Ascending aorta (tissue), 2 donors: Measurements from ENCODE around the gene MAP3K7CL. TPM values are rescaled to one million over a fixed set of nuclear protein-coding genes. Genes with fewer than 3 reads are reported as not detected.

Experiments
- DNase-seq, 2 donors: peaks; one replicate each; pipeline ENCODE4 v3.0.0-alpha.2; 2019; ENCODE audit warnings: low spot score in 2 of 2
- H3K27ac ChIP-seq, 2 donors: fragments of 200-600 bp; sonication (generic); one replicate each; pipeline ENCODE4 v1.5.1; 2016 to 2017; ENCODE audit warnings: mild to moderate bottlenecking in 1 of 2
- H3K27me3 ChIP-seq: fragments of 200-600 bp; sonication (generic); one replicate; pipeline ENCODE4 v1.5.1; 2017
- H3K36me3 ChIP-seq, 2 donors: fragments of 200-600 bp; sonication (generic); one replicate each; pipeline ENCODE4 v1.5.1; 2016
- H3K4me1 ChIP-seq, 2 donors: fragments of 200-600 bp; sonication (generic); one replicate each; pipeline ENCODE4 v1.5.1; 2016 to 2017; ENCODE audit warnings: mild to moderate bottlenecking in 1 of 2
- H3K4me3 ChIP-seq, 2 donors: fragments of 200-600 bp; sonication (generic); one replicate each; pipeline ENCODE4 v1.5.1; 2016 to 2017; ENCODE audit warnings: mild to moderate bottlenecking in 1 of 2
- H3K9me3 ChIP-seq, 2 donors: fragments of 200-600 bp; sonication (generic); one replicate each; pipeline ENCODE4 v1.5.1; 2016
- intact Hi-C: fragments of 100-400 bp; cut with DNase I; formaldehyde crosslinking; loops from one replicate; pipeline ENCODE4 v1.15.1; 2023
- total RNA-seq: library from RNA; depleted of rRNA; stranded (reverse); fragments of >200 nt; gene quantifications from one replicate; pipeline ENCODE4 v1.1.0, GENCODE V29; 2016
- TF ChIP-seq, protein P1 (sequence below), 3 experiments: fragments of 200-600 bp in 2 of 3; fragments of 450-650 bp in 1 of 3; sonication (generic) in 2 of 3; IDR thresholded peaks; one replicate each; pipeline ENCODE4 v1.5.1; 2016 to 2019; ENCODE audit warnings: antibody characterized with exemption in 3 of 3, mild to moderate bottlenecking in 1 of 3, moderate library complexity in 1 of 3

The MAP3K7CL gene
- total RNA-seq, 1 donor from 2014 or later, result 6.9 TPM

DNA sequence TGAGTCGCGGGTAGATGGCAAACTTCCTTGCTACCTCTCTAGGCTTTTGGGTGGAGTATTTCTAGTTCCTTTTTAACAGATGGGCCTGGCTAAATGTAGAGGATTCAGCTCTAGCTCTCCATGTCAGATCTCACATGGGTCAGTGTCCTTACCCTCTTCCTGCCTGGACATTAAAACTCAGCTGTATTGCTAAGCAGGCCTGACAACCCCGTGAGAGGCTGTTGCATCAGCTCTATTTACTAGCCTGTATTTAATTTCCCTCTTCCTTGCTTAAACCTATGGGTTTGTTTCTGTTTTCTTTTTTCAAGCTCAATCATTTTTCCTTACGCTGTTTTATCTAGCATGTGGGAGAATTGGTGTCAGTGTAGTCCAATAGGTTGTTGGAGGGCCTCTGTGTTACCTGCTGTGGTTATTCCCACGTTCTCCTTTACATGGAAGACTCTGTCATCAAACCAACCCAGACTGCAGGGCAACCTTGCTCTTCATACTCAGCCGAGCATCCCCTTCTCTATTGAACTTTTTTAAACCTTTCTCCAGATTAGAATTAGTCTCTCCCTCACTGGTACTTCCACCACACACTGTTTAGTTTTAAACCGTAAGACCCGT is 88.8 kb downstream of the MAP3K7CL start:
- Histone ChIP-seq H3K4me1 (no peaks in the 10 kb centered on the region), H3K27me3 (no peaks in the 10 kb centered on the region), H3K9me3 (no peaks in the 10 kb centered on the region), H3K4me3 (no peak overlapping the region), H3K36me3 (no peaks in the 10 kb centered on the region), H3K27ac (no peak overlapping the region)
- DNase-seq, result no peak
- TF ChIP-seq, protein P1, sequence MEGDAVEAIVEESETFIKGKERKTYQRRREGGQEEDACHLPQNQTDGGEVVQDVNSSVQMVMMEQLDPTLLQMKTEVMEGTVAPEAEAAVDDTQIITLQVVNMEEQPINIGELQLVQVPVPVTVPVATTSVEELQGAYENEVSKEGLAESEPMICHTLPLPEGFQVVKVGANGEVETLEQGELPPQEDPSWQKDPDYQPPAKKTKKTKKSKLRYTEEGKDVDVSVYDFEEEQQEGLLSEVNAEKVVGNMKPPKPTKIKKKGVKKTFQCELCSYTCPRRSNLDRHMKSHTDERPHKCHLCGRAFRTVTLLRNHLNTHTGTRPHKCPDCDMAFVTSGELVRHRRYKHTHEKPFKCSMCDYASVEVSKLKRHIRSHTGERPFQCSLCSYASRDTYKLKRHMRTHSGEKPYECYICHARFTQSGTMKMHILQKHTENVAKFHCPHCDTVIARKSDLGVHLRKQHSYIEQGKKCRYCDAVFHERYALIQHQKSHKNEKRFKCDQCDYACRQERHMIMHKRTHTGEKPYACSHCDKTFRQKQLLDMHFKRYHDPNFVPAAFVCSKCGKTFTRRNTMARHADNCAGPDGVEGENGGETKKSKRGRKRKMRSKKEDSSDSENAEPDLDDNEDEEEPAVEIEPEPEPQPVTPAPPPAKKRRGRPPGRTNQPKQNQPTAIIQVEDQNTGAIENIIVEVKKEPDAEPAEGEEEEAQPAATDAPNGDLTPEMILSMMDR (IDR thresholded peaks at IDR 0.05), result no peak
- intact Hi-C loops, result no loop called here

DNA sequence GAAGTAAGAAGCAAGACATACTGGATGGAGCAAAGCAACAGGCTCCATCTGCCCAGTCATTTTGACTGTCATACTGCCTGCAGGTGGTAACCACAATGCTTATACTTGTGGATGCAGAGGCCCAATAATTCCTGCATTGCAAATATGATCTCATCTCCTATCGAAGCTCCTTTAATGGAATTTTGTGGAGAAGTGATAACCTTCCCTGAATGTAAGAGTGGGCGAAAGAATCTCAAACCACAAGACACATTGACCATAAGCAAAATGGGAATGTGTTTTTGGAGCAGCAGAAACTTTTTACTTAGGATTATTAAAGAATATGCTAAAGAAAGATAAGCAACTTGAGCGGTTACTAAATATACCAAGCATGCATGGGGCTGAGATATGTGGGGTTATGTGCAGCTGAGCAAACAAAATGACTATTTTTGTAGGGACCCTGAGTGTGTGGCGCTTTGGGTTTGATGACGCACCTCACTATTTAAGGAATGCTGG is 90.9 kb downstream of the MAP3K7CL start:
- H3K27ac ChIP-seq, result peak overlapping the region in 1 of 2 donors; percentile 34
- no peaks in the 10 kb centered on the region for H3K36me3 ChIP-seq
- H3K4me3 ChIP-seq, result no peak overlapping the region
- H3K9me3 ChIP-seq, result no peaks in the 10 kb centered on the region
- no peaks in the 10 kb centered on the region for H3K27me3 ChIP-seq
- intact Hi-C loops, result no loop called here
- no peaks in the 10 kb centered on the region for H3K4me1 ChIP-seq
- TF ChIP-seq, protein P1 (IDR thresholded peaks at IDR 0.05), result no peak
- no peak for DNase-seq

DNA sequence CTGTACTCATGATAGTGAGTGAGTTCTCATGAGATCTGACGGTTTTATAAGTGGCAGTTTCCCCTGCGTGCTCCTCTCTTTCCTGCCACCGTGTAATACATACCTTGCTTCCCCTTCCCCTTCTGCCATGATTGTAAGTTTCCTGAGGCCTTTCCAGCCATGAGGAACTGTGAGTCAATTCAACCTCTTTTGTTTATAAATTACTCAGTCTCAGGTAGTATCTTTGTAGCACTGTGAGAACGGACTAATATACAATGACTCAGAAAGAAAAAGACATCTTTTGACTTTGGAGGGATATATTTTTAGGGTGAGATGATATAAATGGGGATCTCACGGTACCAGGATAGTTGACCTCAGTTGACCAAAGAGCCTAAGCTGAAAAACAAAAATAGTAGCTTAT is 93.6 kb downstream of the MAP3K7CL start:
- no peaks in the 10 kb centered on the region for H3K9me3 ChIP-seq
- no peaks in the 10 kb centered on the region for H3K27me3 ChIP-seq
- intact Hi-C loops, result no loop called here
- H3K4me1 ChIP-seq, result no peaks in the 10 kb centered on the region
- no peaks in the 10 kb centered on the region for H3K36me3 ChIP-seq
- H3K4me3 ChIP-seq, result no peak overlapping the region
- TF ChIP-seq, protein P1 (IDR thresholded peaks at IDR 0.05), result no peak
- no peak overlapping the region for H3K27ac ChIP-seq
- no peak for DNase-seq

Other genes starting within 250 kb of the MAP3K7CL start
- 5.6 TPM for gene LTN1, start 137.8 kb upstream of the MAP3K7CL start, total RNA-seq
- gene RWDD2B, start 111.3 kb upstream of the MAP3K7CL start, total RNA-seq, result 1.7 TPM
- 7.2 TPM for gene USP16, start 106.0 kb upstream of the MAP3K7CL start, total RNA-seq
- 36.7 TPM for gene CCT8, start 57.0 kb upstream of the MAP3K7CL start, total RNA-seq
- gene BACH1, start 168.3 kb downstream of the MAP3K7CL start, total RNA-seq, result 12.7 TPM